HG03378 (cell line): ENCODE data around the gene AP2A1.

Experiments
- ATAC-seq: cut with Tn5 transposase; IDR thresholded peaks from one replicate; pipeline ENCODE4 v1.9.1; 2021; ENCODE audit warnings: mild to moderate bottlenecking, moderate library complexity; ENCODE audit not compliant: unreplicated experiment

AP2A1 gene

GRCh38 chr19:49854378-49855263, 87.8 kb downstream of the AP2A1 start:
- no peak for ATAC-seq

DNA sequence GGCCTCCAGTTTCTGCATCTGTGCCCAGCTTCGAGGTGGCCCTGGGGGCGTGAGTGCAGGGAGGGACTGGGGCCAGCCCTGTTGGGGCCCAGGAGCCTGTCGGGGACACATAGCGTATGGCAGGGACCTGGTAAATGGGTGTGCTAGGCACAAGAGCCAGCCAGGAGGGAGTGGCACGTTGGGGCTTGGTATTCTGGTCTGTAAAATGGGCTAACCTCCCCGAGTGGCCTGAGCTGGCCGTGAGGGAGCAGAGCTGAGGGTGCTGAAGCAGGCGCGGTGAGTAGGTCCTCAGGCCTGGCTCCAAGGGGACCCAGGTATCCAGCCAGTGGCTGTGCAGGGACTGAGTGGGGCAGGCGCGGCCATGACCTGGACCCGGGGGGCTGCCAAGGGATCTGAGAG, 88.5 kb downstream of the AP2A1 start:
- no peak for ATAC-seq

GRCh38 chr19:49855676-49856573, 89.1 kb downstream of the AP2A1 start:
- no peak for ATAC-seq

- ATAC-seq = no peak
Observed at GRCh38 chr19:49856574-49857021, 89.8 kb downstream of the AP2A1 start.
